GM18867 (cell line): ENCODE measurements around the gene LRRC37A.
"Not testable (repeated sequence)": the region's sequence is repeated elsewhere in the genome, so short reads cannot be mapped to it uniquely, and the experiment has no call there.

ENCODE experiments used
- ATAC-seq: cut with Tn5 transposase; IDR thresholded peaks from one replicate; pipeline ENCODE4 v1.9.1; 2021; ENCODE audit warnings: mild to moderate bottlenecking, moderate library complexity; ENCODE audit not compliant: unreplicated experiment

LRRC37A gene

DNA sequence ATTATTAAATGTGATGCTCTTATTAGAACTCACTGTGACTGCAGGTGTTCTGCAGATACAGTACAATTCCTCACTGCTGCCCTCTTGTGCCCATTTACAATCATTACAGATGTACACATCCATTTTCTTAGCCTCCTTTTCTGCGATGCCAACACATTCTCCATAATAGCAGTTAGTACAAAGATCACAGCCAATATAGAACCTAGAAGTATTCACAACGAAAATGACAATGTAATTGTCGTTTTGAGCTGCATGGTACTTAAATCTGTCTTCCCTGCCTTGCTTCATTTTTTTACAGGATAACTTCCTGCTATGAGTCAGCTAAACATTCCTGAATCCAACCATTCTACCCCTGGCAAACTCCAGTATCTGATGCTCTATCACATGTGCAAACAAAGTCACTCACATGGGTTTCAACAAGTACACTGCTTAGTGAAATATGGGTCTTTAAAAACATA lies 8.1 kb upstream of the LRRC37A start:
- ATAC-seq: not testable (repeated sequence)

DNA sequence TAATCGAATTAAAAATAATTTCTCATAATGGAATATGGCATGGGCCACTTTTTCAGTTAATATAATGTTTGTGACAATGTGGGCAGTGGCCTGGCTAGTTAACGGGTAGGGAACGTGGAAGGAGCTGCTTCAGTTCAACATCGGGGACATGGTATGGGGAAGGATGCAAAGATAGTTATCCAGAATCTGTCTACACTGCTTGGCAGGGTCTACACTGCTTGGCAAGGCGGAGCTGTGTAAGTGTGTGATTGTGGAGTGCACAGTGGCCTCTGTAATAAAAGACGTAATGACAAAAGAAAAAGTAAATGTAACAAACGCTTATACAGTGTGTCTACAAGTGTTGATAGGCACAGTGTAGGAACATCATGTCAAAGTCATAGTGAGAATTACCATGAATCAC lies 7.3 kb upstream of the LRRC37A start:
- ATAC-seq: not testable (repeated sequence)

DNA sequence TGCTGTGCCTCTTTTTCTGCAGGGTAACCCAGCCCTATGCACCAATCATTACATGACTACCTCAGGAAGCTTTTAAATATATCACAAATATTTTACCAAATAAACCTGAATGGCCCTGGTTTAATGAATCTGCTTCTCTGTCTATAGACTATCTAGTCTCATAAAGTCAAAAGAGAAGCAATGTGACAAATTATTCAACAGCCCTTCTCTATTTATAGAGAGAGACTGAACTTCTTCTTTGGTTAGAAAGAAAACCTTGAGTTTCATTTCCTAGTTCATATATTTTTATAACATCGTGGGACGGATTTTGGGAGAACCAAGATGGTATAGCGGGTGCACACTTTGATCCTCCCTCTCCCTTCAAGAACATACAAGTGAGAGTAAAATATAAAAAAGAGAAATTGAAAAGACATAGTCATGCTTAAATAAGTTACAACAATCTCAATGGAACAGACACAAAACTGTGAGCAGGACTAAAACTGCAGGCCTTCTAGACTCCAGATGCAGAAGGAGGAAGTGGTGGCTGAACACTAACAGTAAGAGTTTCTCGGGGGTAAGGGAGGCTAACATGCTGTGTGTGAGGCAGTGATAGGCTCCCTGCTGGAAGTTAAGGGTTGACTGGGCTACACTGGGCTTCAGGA lies 3.9 kb upstream of the LRRC37A start:
- peak; percentile 84 for ATAC-seq

DNA sequence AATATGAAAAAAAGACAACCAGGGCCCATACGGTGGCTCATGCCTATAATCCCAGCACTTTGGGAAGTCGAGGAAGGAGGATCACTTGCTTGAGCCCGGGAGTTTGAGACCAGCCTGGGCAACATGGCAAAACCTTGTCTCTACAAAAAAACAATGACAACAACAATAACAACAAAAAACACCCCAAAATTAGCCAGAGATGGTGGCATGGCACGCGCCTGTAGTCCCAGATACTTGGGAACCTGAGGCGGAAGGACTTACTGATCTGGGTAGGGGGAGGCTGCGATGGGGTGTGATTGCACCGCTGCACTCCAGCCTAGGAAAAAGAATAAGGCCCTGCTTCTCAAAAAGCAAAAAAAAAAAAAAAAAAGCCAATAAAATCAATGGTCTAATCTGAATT lies 3.3 kb upstream of the LRRC37A start:
- ATAC-seq: not testable (repeated sequence)

DNA sequence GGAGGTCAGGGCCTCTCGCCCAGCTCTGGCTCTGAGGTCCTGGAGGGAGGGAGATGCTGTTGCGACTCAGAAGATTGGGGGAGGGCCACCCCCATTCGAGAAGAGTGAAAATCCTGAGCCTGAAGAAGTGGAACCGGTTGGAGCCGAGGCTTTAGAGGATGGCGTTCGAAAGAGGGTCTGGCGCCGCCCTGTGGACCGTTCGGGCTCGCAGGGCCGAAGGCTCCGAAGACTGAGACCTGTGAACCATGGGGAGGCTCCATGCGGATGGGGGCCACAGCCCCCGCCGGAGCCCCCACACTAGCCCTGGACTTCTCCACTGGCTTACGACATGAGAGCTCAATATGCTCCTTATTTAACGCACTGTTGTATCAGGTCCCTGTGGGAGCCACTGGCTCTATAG lies 46.3 kb downstream of the LRRC37A start:
- not testable (repeated sequence) for ATAC-seq

DNA sequence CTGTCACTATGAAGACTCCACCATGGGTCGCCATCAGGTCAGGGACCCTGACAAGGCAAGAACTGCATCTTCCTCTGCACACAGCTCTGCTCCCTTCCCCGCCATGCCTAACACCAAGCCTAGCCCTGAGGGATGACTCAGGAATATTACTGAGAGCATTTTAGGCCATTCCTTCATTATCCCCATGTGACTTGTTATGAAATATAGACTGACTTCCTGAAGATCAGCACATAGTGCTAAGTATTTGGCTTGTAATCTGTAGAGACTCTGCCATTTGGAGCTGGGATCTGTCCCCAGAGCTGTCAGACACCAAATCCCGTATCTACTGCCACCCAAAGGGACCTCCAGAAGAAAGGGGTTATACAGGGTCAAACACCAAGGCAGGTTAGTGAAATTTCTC lies 47.2 kb downstream of the LRRC37A start:
- ATAC-seq: not testable (repeated sequence)

DNA sequence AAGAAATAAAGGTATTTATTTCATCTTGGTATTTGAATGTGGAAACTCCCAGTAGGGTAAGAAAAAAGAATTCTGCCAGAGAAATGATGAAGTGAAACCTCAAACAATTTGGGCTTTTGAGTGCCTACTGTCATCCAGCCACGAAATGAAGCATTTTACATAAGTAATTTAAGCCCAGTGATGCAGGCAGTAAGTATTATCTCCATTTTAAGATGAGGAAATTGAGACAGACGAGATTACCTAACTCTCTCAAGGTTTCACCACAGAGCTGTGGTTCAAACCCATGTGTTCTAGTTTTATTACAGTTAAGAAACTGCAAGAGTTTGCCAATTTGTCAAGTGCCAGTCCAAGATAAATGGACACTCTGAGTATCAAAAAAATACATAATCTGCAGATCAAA lies 53.4 kb downstream of the LRRC37A start:
- ATAC-seq: not testable (repeated sequence)

DNA sequence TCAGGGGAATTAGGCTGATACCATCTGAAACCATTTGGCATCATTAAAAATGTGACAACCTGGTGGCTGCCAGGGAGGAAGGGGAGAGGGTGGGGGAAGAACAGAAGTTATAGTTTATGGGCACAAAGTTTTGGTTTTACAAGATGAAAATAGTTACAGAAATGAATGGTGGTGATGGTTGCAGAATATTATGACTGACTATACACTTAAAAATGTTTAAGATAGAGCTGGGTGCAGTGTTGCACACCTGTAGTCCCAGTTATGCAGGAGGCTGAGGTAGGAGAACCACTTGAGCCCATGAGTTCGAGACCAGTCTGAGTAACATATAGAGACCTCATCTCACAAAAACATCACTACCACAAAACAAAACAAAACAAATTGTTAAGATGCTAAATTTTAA lies 54.1 kb downstream of the LRRC37A start:
- ATAC-seq: not testable (repeated sequence)

DNA sequence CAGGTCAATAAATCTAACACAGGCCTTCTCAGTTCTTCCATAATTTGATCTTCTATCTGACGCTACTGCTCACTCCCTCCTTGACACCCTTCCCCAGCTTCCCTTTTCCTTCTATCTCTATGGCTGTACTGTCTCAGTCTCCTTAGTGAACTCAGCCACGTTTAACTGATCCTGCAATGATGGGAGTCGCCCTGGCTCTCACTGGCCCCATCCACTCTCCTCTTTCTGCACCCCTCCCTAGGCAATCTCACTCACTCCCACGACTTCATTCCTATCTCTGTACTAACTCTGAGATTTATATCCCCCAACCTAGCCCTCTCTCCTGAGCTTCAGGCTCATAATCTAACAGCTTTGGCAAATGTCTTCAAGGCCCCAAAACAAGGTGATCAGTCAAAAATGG lies 58.9 kb downstream of the LRRC37A start:
- not testable (repeated sequence) for ATAC-seq

DNA sequence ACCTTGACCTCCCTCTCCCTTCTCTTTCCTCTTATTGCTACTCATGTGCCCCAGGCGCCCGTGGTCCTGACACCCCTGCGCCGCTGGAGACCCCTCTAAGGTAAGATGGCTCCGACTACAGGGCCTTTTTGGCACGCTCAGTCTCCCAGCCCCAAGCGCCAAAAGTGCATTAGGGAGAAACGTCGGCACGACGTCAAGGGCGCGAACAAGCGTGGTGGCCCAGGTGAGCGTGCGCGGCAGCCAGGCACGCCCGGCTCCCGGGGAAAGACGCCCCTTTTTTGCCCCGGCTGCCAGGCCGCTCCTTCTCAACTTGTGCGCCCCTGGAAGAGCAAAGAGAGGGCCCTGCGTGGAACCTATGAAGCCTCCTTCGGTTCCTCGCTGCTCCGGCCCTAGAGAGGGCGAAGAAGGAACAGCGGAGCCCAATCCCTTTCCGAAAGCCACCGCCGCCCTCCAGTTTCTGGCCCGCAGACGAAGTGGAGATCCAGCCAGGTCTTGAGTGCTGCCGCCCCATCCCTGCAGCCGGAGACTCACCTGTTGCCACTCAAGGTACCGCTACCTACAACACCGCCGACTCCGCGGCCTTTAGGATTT lies 66.3 kb downstream of the LRRC37A start:
- peak; percentile 38 for ATAC-seq

DNA sequence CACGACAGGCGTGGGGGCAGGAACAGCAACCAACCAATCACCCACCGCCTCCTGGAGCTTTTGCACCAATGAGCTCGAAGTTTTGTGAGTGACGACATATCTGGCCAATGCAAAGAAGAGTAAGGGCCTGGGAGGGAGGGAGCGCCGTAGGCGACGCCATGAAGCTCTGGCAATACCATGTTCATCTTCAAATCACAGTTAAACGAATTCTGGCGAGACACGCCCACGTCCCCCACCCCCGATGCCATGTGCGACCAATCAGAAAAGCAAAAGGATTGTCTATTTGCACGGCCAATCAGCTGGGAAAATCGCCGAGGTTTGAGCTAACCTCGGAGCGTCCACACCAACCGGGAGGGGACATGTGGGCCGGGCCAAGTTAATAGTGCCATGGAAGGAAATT lies 66.8 kb downstream of the LRRC37A start, which contains the start of gene ARL17B:
ARL17B (minus strand) TSS at position 12 of the 400 bp plus-strand sequence. CDS start 3,369 bp downstream, outside the sequence.
- ATAC-seq: peak; percentile 94

DNA sequence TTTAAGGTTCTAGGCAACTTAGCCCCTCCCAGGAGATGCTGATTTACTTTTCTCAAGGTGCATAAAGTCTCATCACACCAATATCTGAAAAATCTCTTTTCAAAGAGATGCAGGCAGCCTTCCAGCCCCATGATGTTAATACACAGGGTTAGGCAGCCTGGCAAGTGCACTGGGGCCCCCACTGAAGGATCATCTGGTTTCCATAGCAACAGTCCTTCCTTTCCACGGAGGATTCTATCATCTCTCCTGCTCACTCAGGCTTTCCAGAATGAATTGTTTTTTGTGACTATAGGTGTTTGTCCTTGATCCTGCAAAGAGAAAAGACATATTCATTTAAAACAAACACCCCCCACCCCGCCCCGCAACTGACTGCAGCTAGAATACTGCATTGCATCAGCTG lies 72.6 kb downstream of the LRRC37A start:
- ATAC-seq: not testable (repeated sequence)

DNA sequence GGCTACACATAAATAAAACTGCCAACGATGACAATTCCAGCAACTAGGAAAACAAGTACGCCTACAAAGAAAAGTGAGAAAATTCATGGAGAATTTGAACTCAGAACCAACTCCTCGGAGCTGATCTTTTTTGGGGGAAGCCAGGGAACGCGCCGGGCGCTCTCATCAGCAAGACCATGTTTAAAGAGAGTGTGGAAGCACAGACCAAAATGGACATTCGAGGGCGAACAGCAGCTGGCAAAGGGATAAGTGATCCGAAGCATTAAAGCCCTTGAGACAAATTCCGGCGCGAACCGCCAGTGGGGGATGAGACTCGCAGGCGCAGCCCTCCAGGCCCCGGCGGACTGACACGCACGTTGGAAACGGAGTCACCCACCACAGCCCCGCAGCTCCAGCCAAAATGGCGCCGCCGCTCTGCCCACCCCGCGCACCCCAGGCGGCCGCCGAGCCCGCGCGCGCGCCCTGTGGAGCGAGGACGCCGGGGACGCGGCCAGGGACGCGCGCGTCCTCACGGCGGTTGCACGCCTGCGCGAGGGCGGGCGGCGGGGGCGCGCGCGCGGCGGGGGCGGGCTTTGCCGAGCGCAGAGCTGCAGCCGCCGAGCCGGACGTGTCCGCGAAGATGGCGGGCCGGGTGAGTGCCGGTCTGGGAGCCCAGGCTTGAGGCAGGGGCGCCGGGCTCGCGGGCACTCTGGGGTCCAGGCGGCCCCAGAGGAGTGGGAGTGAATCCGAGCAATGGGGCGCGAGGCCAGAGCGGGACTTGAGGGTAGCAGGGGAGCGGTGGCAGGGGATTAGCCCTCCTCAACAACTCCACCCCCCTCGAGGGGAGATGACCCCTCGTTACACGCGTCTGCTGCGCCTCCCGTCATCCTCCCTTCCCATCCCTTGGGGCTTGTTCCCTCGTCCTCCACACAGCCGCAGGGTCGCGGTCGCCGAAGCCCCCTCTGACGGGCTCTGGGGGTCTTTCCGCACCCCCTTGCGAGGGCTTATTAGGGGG lies 77.6 kb downstream of the LRRC37A start:
- ATAC-seq: peak; percentile 77

DNA sequence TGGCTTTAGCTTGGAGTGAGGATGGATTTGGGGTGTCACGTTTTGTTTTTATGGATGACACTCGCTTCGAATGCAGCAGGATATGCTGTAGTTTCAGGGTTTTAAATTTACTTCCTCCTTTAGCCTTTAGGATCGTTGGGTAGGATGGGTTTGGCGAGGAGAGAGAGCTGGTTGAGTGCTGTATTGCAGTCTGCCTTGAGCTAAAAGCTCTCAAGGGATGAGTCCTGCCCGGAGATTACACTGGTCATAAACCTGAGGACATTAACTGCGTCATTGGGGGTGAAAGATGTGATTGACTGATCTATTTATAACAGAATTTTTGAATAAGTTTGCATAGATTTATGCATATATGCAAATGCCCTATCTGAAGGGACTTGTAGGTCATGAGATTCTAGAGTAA lies 78.5 kb downstream of the LRRC37A start:
- peak; percentile 32 for ATAC-seq

DNA sequence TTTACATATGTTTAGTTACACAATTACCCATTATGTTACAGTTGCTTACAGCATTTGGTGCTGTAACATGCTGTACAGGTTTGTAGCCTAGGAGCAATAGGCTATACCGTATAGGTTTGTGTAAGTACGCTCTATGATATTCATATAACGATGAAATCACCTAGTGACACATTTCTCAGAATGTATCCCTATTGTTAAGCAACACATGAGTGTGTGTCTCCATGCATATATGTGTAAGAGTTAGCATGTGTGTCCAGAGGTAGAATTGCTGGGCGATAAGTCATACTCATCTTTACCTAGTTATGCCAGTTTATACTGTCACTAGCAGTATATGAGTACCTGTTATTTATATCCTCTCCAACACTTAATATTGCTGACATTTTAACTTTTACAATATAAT lies 88.2 kb downstream of the LRRC37A start:
- ATAC-seq: not testable (repeated sequence)

DNA sequence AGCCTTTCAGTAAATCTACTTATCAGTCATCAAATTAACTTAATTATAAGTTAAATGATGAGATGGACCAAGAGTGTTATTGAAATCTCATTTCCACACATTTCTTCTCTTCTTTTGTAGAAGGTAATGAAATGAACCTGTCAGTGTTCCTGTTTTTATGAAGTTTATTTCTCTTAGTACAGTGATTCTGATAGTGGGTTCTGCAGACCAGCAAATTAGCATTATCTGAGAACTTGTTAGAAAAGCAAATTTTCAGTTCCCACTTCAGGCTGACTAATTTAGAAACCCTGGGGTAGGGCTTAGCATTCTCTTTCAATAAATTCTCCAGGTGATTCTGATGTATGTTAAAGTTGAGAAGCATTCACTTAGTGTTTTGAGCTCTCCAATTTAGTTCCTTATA lies 90.6 kb downstream of the LRRC37A start:
- ATAC-seq: peak; percentile 64
